ENCODE measurements around the gene CYP2U1.

Gene CYP2U1

GRCh38 chr4:107894138-107894603, 37.2 kb upstream of the CYP2U1 start:
- H3K27ac ChIP-seq (ENCODE audit: insufficient read depth in 1 of 2, low read depth in 1 of 2, low read length in 2 of 2, poor library complexity in 1 of 2, severe bottlenecking in 2 of 2): no peak overlapping the region
- ChIA-PET CTCF (no interaction called here), POLR2A (no interaction called here)
- 100% methylated on average over 5 of the region's 6 CpGs for WGBS (ENCODE audit: insufficient coverage)
- DNase-seq: no peak
- no peaks in the 10 kb centered on the region for H3K27me3 ChIP-seq (replicated peaks in 2 of 5; ENCODE audit: control insufficient read depth in 4 of 5, insufficient read depth in 5 of 5, low read length in 4 of 5)
- H3K36me3 ChIP-seq (ENCODE audit: control insufficient read depth in 4 of 4, insufficient read depth in 4 of 4, low read length in 3 of 4): no peaks in the 10 kb centered on the region
- peaks cover 0 to under 1% (median 0%) of the 10 kb centered on the region in 5 experiments for H3K9me3 ChIP-seq (ENCODE audit: control extremely low read depth in 1 of 5, control insufficient read depth in 4 of 5, insufficient read depth in 2 of 5, low read depth in 1 of 5, low read length in 4 of 5)
- no peaks in the 10 kb centered on the region for H3K4me1 ChIP-seq (ENCODE audit: control extremely low read depth in 1 of 4, control insufficient read depth in 4 of 4, insufficient read depth in 4 of 4, low read length in 3 of 4)
- no peak overlapping the region for H3K4me3 ChIP-seq (ENCODE audit: control insufficient read depth in 1 of 7, extremely low read depth in 1 of 7, insufficient read depth in 4 of 7, low read depth in 2 of 7, low read length in 6 of 7)

- H3K4me1 ChIP-seq (ENCODE audit: control extremely low read depth in 1 of 4, control insufficient read depth in 4 of 4, insufficient read depth in 4 of 4, low read length in 3 of 4): no peaks in the 10 kb centered on the region
- POLR2A ChIA-PET: no interaction called here
Measured at GRCh38 chr4:107896158-107896645, 35.1 kb upstream of the CYP2U1 start.

GRCh38 chr4:107896646-107897045, 34.7 kb upstream of the CYP2U1 start:
- CTCF ChIA-PET: interaction anchor here (1.0 kb wide), 1 partner anchor 18 kb away, joined by 3 read pairs; no protein-coding TSS in a partner anchor
- WGBS (ENCODE audit: insufficient coverage): no CpG with 5 or more reads among the region's 1 CpG
- Histone ChIP-seq H3K27ac (ENCODE audit: insufficient read depth in 1 of 2, low read depth in 1 of 2, low read length in 2 of 2, poor library complexity in 1 of 2, severe bottlenecking in 2 of 2) (no peak overlapping the region), H3K4me3 (ENCODE audit: control insufficient read depth in 1 of 7, extremely low read depth in 1 of 7, insufficient read depth in 4 of 7, low read depth in 2 of 7, low read length in 6 of 7) (no peak overlapping the region), H3K9me3 (ENCODE audit: control extremely low read depth in 1 of 5, control insufficient read depth in 4 of 5, insufficient read depth in 2 of 5, low read depth in 1 of 5, low read length in 4 of 5) (no peaks in the 10 kb centered on the region), H3K4me1 (ENCODE audit: control extremely low read depth in 1 of 4, control insufficient read depth in 4 of 4, insufficient read depth in 4 of 4, low read length in 3 of 4) (no peaks in the 10 kb centered on the region), H3K36me3 (ENCODE audit: control insufficient read depth in 4 of 4, insufficient read depth in 4 of 4, low read length in 3 of 4) (no peaks in the 10 kb centered on the region), H3K27me3 (replicated peaks in 2 of 5; ENCODE audit: control insufficient read depth in 4 of 5, insufficient read depth in 5 of 5, low read length in 4 of 5) (no peaks in the 10 kb centered on the region)
- DNase-seq: no peak
- POLR2A ChIA-PET: no interaction called here

More at GRCh38 chr4:107896158-107896645, 35.1 kb upstream of the CYP2U1 start:
- Histone ChIP-seq H3K27me3 (replicated peaks in 2 of 5; ENCODE audit: control insufficient read depth in 4 of 5, insufficient read depth in 5 of 5, low read length in 4 of 5) (no peaks in the 10 kb centered on the region), H3K27ac (ENCODE audit: insufficient read depth in 1 of 2, low read depth in 1 of 2, low read length in 2 of 2, poor library complexity in 1 of 2, severe bottlenecking in 2 of 2) (no peak overlapping the region), H3K36me3 (ENCODE audit: control insufficient read depth in 4 of 4, insufficient read depth in 4 of 4, low read length in 3 of 4) (no peaks in the 10 kb centered on the region), H3K4me3 (ENCODE audit: control insufficient read depth in 1 of 7, extremely low read depth in 1 of 7, insufficient read depth in 4 of 7, low read depth in 2 of 7, low read length in 6 of 7) (no peak overlapping the region), H3K9me3 (ENCODE audit: control extremely low read depth in 1 of 5, control insufficient read depth in 4 of 5, insufficient read depth in 2 of 5, low read depth in 1 of 5, low read length in 4 of 5) (no peaks in the 10 kb centered on the region)
- 100% methylated on average over 1 of the region's 2 CpGs for WGBS (ENCODE audit: insufficient coverage)
- CTCF ChIA-PET: interaction anchor here (1.0 to 1.4 kb wide), 3 partner anchors 17 to 138 kb away, joined by 3 read pairs; no protein-coding TSS in a partner anchor
- DNase-seq: no peak

GRCh38 chr4:107897823-107898222, 33.5 kb upstream of the CYP2U1 start:
- ChIA-PET POLR2A (no interaction called here), CTCF (no interaction called here)
- Histone ChIP-seq H3K9me3 (ENCODE audit: control extremely low read depth in 1 of 5, control insufficient read depth in 4 of 5, insufficient read depth in 2 of 5, low read depth in 1 of 5, low read length in 4 of 5) (no peaks in the 10 kb centered on the region), H3K4me3 (ENCODE audit: control insufficient read depth in 1 of 7, extremely low read depth in 1 of 7, insufficient read depth in 4 of 7, low read depth in 2 of 7, low read length in 6 of 7) (no peak overlapping the region), H3K27me3 (replicated peaks in 2 of 5; ENCODE audit: control insufficient read depth in 4 of 5, insufficient read depth in 5 of 5, low read length in 4 of 5) (no peaks in the 10 kb centered on the region), H3K27ac (ENCODE audit: insufficient read depth in 1 of 2, low read depth in 1 of 2, low read length in 2 of 2, poor library complexity in 1 of 2, severe bottlenecking in 2 of 2) (no peak overlapping the region), H3K36me3 (ENCODE audit: control insufficient read depth in 4 of 4, insufficient read depth in 4 of 4, low read length in 3 of 4) (no peaks in the 10 kb centered on the region), H3K4me1 (ENCODE audit: control extremely low read depth in 1 of 4, control insufficient read depth in 4 of 4, insufficient read depth in 4 of 4, low read length in 3 of 4) (no peaks in the 10 kb centered on the region)
- DNase-seq: no peak

- no peaks in the 10 kb centered on the region for H3K4me1 ChIP-seq (ENCODE audit: control extremely low read depth in 1 of 4, control insufficient read depth in 4 of 4, insufficient read depth in 4 of 4, low read length in 3 of 4)
- ChIA-PET POLR2A (no interaction called here), CTCF (interaction anchor here (0.9 kb wide), 1 partner anchor 14 kb away, joined by 3 read pairs; no protein-coding TSS in a partner anchor)
- H3K27ac ChIP-seq (ENCODE audit: insufficient read depth in 1 of 2, low read depth in 1 of 2, low read length in 2 of 2, poor library complexity in 1 of 2, severe bottlenecking in 2 of 2): no peak overlapping the region
- H3K27me3 ChIP-seq (replicated peaks in 2 of 5; ENCODE audit: control insufficient read depth in 4 of 5, insufficient read depth in 5 of 5, low read length in 4 of 5): no peaks in the 10 kb centered on the region
- H3K9me3 ChIP-seq (ENCODE audit: control extremely low read depth in 1 of 5, control insufficient read depth in 4 of 5, insufficient read depth in 2 of 5, low read depth in 1 of 5, low read length in 4 of 5): no peaks in the 10 kb centered on the region
- H3K4me3 ChIP-seq (ENCODE audit: control insufficient read depth in 1 of 7, extremely low read depth in 1 of 7, insufficient read depth in 4 of 7, low read depth in 2 of 7, low read length in 6 of 7): no peak overlapping the region
- DNase-seq: no peak
- 100% methylated on average over 4 of the region's 4 CpGs for WGBS (ENCODE audit: insufficient coverage)
- H3K36me3 ChIP-seq (ENCODE audit: control insufficient read depth in 4 of 4, insufficient read depth in 4 of 4, low read length in 3 of 4): no peaks in the 10 kb centered on the region
Measured at GRCh38 chr4:107900067-107900466, 31.3 kb upstream of the CYP2U1 start.

GRCh38 chr4:107900508-107900907, 30.8 kb upstream of the CYP2U1 start:
- POLR2A ChIA-PET: no interaction called here
- 100% methylated on average over 1 of the region's 3 CpGs for WGBS (ENCODE audit: insufficient coverage)
- CTCF ChIA-PET: interaction anchor here (0.9 kb wide), 1 partner anchor 15 kb away, joined by 3 read pairs; no protein-coding TSS in a partner anchor
- H3K27ac ChIP-seq (ENCODE audit: insufficient read depth in 1 of 2, low read depth in 1 of 2, low read length in 2 of 2, poor library complexity in 1 of 2, severe bottlenecking in 2 of 2): no peak overlapping the region
- DNase-seq: no peak
- no peak overlapping the region for H3K4me3 ChIP-seq (ENCODE audit: control insufficient read depth in 1 of 7, extremely low read depth in 1 of 7, insufficient read depth in 4 of 7, low read depth in 2 of 7, low read length in 6 of 7)
- H3K9me3 ChIP-seq (ENCODE audit: control extremely low read depth in 1 of 5, control insufficient read depth in 4 of 5, insufficient read depth in 2 of 5, low read depth in 1 of 5, low read length in 4 of 5): no peaks in the 10 kb centered on the region
- no peaks in the 10 kb centered on the region for H3K27me3 ChIP-seq (replicated peaks in 2 of 5; ENCODE audit: control insufficient read depth in 4 of 5, insufficient read depth in 5 of 5, low read length in 4 of 5)
- no peaks in the 10 kb centered on the region for H3K4me1 ChIP-seq (ENCODE audit: control extremely low read depth in 1 of 4, control insufficient read depth in 4 of 4, insufficient read depth in 4 of 4, low read length in 3 of 4)
- H3K36me3 ChIP-seq (ENCODE audit: control insufficient read depth in 4 of 4, insufficient read depth in 4 of 4, low read length in 3 of 4): no peaks in the 10 kb centered on the region

GRCh38 chr4:107901213-107901934, 30.0 kb upstream of the CYP2U1 start:
- CTCF ChIA-PET: interaction anchor here (0.7 to 1.0 kb wide), 2 partner anchors 27 to 143 kb away, joined by 3 to 5 read pairs; no protein-coding TSS in a partner anchor
- Histone ChIP-seq H3K4me3 (ENCODE audit: control insufficient read depth in 1 of 7, extremely low read depth in 1 of 7, insufficient read depth in 4 of 7, low read depth in 2 of 7, low read length in 6 of 7) (no peak overlapping the region), H3K36me3 (ENCODE audit: control insufficient read depth in 4 of 4, insufficient read depth in 4 of 4, low read length in 3 of 4) (no peaks in the 10 kb centered on the region), H3K9me3 (ENCODE audit: control extremely low read depth in 1 of 5, control insufficient read depth in 4 of 5, insufficient read depth in 2 of 5, low read depth in 1 of 5, low read length in 4 of 5) (no peaks in the 10 kb centered on the region), H3K27ac (ENCODE audit: insufficient read depth in 1 of 2, low read depth in 1 of 2, low read length in 2 of 2, poor library complexity in 1 of 2, severe bottlenecking in 2 of 2) (no peak overlapping the region), H3K27me3 (replicated peaks in 2 of 5; ENCODE audit: control insufficient read depth in 4 of 5, insufficient read depth in 5 of 5, low read length in 4 of 5) (no peaks in the 10 kb centered on the region), H3K4me1 (ENCODE audit: control extremely low read depth in 1 of 4, control insufficient read depth in 4 of 4, insufficient read depth in 4 of 4, low read length in 3 of 4) (no peaks in the 10 kb centered on the region)
- POLR2A ChIA-PET: no interaction called here
- WGBS (ENCODE audit: insufficient coverage): 100% methylated on average over 1 of the region's 2 CpGs
- no peak for DNase-seq

All from common myeloid progenitor, CD34-positive (primary cell).